Measurements from ENCODE around the gene NCAM2. TPM values are rescaled to one million over a fixed set of nuclear protein-coding genes. Genes with fewer than 3 reads are reported as not detected.

NCAM2 gene
- total and polyA plus RNA-seq, 2 of the 8 experiments (the other 6 are each of a cell fraction or from before 2014, with no cell fraction given), result 0.14 to 1.1 TPM

- Histone ChIP-seq H4K5ac (ENCODE audit: insufficient read length, low read depth, low read length) (no peak overlapping the region), H3K79me1 (ENCODE audit: low read depth, low read length) (no peaks in the 10 kb centered on the region), H3K56ac (replicated peaks; ENCODE audit: insufficient read length, low read depth, low read length) (no peak overlapping the region), H2BK5ac (ENCODE audit: low read depth, low read length) (no peak overlapping the region), H2BK15ac (ENCODE audit: low read length) (no peak overlapping the region), H2BK120ac (replicated peaks; ENCODE audit: low read depth, low read length) (no peak overlapping the region), H3K4me2 (ENCODE audit: insufficient read depth in 1 of 2, low read depth in 2 of 2, low read length in 2 of 2) (no peak overlapping the region), H3K27me3 (replicated peaks in 1 of 4; ENCODE audit: control insufficient read depth in 3 of 4, extremely low read depth in 1 of 4, insufficient read depth in 3 of 4, low read length in 3 of 4) (no peaks in the 10 kb centered on the region; a peak in 1 of 7 replicates), H3K27ac (ENCODE audit: low read depth, low read length) (no peak overlapping the region), H2BK20ac (ENCODE audit: low read length) (no peak overlapping the region), H2AK5ac (ENCODE audit: low read depth, low read length) (no peak overlapping the region), H4K20me1 (replicated peaks in 1 of 2; ENCODE audit: control insufficient read depth in 1 of 2, insufficient read depth in 2 of 2, low read length in 2 of 2) (no peaks in the 10 kb centered on the region), H3K79me2 (ENCODE audit: control insufficient read depth in 1 of 2, insufficient read depth in 2 of 2, low read length in 2 of 2) (no peaks in the 10 kb centered on the region), H4K91ac (replicated peaks; ENCODE audit: insufficient read length, low read length) (no peak overlapping the region), H3K4ac (replicated peaks; ENCODE audit: insufficient read length, low read depth, low read length) (no peak overlapping the region), H3K4me3 (ENCODE audit: extremely low read depth in 1 of 4, insufficient read depth in 2 of 4, low read depth in 3 of 4, low read length in 4 of 4) (no peak overlapping the region), H3K23ac (ENCODE audit: insufficient read length) (no peak overlapping the region), H3K4me1 (replicated peaks in 1 of 4; ENCODE audit: control insufficient read depth in 3 of 4, insufficient read depth in 4 of 4, low read length in 3 of 4) (no peaks in the 10 kb centered on the region), H3K23me2 (ENCODE audit: low read depth, low read length) (no peaks in the 10 kb centered on the region), H3K9ac (replicated peaks in 1 of 4; ENCODE audit: extremely low read depth in 1 of 4, low read depth in 3 of 4, low read length in 3 of 4) (no peak overlapping the region), H3K36me3 (ENCODE audit: control insufficient read depth in 2 of 4, insufficient read depth in 4 of 4, low read length in 3 of 4) (no peaks in the 10 kb centered on the region), H3K14ac (ENCODE audit: insufficient read length) (no peak overlapping the region), H2BK12ac (ENCODE audit: low read depth, low read length) (no peak overlapping the region), H3K9me3 (ENCODE audit: insufficient read depth in 2 of 2, low read depth in 1 of 2, low read length in 1 of 2) (no peaks in the 10 kb centered on the region), H4K8ac (ENCODE audit: extremely low read depth, insufficient read depth, low read length) (no peak overlapping the region), H2AFZ (ENCODE audit: low read length) (no peak overlapping the region), H3K18ac (ENCODE audit: extremely low read depth, low read length) (no peak overlapping the region)
- FAIRE-seq (no peak), DNase-seq (ENCODE audit: low read depth in 1 of 2, low spot score in 2 of 2) (no peak)
- WGBS, 2 experiments (ENCODE audit: extremely low coverage in 1 of 2, insufficient coverage in 1 of 2, insufficient read length in 1 of 2, insufficient replicate concordance in 2 of 2, low coverage in 1 of 2, low lambda C conversion rate in 2 of 2, missing lambda C conversion rate in 1 of 2), result 26% methylated on average over 1 of the region's 1 CpG; no CpG with 5 or more reads in 1 of the 2 experiments
- POLR2A ChIA-PET (ENCODE audit: partially characterized antibody), result no interaction called here
- CTCF ChIA-PET (ENCODE audit: partially characterized antibody), result interaction anchor here (0.6 to 1.5 kb wide), 9 partner anchors 9 to 1812 kb away, joined by 3 to 6 read pairs (median 4); partner anchors contain the start of gene NCAM2
- no peak for TF ChIP-seq YY1 (IDR thresholded peaks at IDR 0.05; ENCODE audit: low read depth, low read length)
- no peak for TF ChIP-seq ATF3 (IDR thresholded peaks at IDR 0.05; ENCODE audit: insufficient read depth, low read depth, low read length)
- no peak for TF ChIP-seq POU5F1 (IDR thresholded peaks at IDR 0.05; ENCODE audit: low read depth, low read length)
- TF ChIP-seq CHD1 (IDR thresholded peaks at IDR 0.05; ENCODE audit: low read depth, low read length), result no peak
- no peak for TF ChIP-seq TAF1 (IDR thresholded peaks at IDR 0.05; ENCODE audit: low read depth, low read length)
- no peak for TF ChIP-seq SP4 (IDR thresholded peaks at IDR 0.05; ENCODE audit: low read length)
- TF ChIP-seq HDAC6 (IDR thresholded peaks at IDR 0.05; ENCODE audit: low read depth, low read length), result no peak
- TF ChIP-seq KDM4A (IDR thresholded peaks at IDR 0.05; ENCODE audit: low read depth, low read length, severe bottlenecking), result no peak
- no peak for TF ChIP-seq CTCF (IDR thresholded peaks at IDR 0.05; ENCODE audit: control extremely low read depth in 1 of 3, insufficient read depth in 1 of 3, low read depth in 1 of 3, low read length in 3 of 3)
- no peak for TF ChIP-seq CREB1 (IDR thresholded peaks at IDR 0.05)
- no peak for TF ChIP-seq SP1 (IDR thresholded peaks at IDR 0.05; ENCODE audit: low read depth, low read length)
- no peak for TF ChIP-seq ASH2L (IDR thresholded peaks at IDR 0.05; ENCODE audit: low read length)
- no peak for TF ChIP-seq MAFK (IDR thresholded peaks at IDR 0.05; ENCODE audit: low read depth, low read length)
Measured at GRCh38 chr21:20970691-20971090, 27.5 kb upstream of the NCAM2 start.
